Activated CD4-positive, alpha-beta T cell treated with anti-CD3 and anti-CD28 coated beads, Interleukin-2, amount 50 U/mL, for 16 hours (primary cell): Measurements from ENCODE around the gene GPC2.
"Not testable (repeated sequence)": the region's sequence is repeated elsewhere in the genome, so short reads cannot be mapped to it uniquely, and the experiment has no call there.

Experiments used
- DNase-seq: peaks from one replicate; pipeline ENCODE4 v3.0.0-alpha.2; 2020

GPC2 gene

DNA sequence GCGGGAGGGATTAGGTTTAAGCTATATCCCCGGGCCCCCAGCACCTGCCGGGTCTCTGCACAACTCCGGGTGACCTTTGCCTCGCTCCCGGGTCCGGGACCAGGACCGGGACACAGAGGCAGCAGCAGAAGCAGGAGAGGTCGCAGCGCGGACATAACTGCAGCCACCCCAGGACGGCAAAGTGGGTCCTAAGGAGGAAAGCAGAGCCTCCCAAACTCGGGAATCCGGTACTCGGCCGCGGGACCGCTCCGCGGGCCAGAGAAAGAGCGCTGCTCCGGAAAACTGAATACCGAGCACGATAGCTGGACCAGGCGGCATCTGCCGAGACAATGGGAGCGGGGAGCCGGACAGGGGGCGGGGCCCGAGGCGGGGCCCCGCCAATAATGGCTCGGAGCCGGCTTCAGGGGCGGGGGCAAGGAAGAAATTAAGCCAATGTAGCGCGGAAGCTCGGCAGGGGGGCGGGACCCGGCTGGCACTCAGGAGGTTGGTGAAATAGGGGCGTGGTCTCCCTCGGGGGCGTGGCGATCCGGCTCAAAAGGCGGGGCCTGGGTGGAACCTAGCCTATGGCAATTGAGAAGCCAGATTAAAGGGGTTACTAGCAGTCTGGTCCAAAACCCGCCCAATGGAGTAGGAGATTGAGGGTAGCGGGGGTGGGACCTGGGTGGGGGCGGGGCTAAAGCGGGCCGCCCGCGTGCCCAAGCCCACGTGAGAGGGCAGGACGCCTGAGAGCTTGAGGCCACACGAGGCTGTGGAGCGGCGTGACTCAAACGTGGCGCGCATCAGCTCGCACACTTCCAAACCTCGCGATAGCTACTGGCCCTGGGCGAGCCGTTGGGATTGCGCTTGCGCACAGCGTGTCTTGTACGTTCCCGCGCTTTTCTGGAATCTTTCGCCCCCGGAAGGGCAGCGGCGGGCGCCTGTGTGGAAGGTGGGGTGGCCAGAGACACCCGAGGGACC is at the start of gene GPC2, which contains the start of gene STAG3:
GPC2 (minus strand) TSS at position 337 of the 957 bp plus-strand sequence; CDS start at position 155, 182 bp downstream.
STAG3 (plus strand) TSS at position 874 of the 957 bp plus-strand sequence. CDS start 2,639 bp downstream, outside the sequence.
- DNase-seq = peak; percentile 98

DNA sequence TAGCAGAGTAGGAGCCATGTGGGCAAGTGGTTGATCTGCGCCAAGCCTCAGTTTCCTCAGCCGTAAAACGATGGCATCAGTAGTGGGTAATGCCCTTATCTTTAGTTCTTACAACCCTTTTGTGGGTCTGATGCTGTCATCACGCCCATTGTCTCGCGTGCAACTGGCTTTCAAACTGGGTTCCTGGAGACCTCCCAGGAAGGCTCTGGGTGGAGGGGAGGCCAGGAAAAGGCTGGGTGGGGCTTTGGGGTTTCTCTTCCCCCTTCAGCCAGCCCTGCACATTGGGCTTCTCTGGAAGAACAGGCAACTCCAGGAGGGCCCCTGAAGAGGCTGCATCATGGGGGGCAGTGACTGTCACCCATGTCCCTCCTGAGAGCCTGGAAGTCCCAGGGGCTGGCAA is 47.7 kb upstream of the GPC2 start:
- not testable (repeated sequence) for DNase-seq

GRCh38 chr7:100223376-100223927 is 46.3 kb upstream of the GPC2 start:
- DNase-seq = not testable (repeated sequence)

GRCh38 chr7:100222445-100223132 is 45.4 kb upstream of the GPC2 start:
- DNase-seq = no peak

DNA sequence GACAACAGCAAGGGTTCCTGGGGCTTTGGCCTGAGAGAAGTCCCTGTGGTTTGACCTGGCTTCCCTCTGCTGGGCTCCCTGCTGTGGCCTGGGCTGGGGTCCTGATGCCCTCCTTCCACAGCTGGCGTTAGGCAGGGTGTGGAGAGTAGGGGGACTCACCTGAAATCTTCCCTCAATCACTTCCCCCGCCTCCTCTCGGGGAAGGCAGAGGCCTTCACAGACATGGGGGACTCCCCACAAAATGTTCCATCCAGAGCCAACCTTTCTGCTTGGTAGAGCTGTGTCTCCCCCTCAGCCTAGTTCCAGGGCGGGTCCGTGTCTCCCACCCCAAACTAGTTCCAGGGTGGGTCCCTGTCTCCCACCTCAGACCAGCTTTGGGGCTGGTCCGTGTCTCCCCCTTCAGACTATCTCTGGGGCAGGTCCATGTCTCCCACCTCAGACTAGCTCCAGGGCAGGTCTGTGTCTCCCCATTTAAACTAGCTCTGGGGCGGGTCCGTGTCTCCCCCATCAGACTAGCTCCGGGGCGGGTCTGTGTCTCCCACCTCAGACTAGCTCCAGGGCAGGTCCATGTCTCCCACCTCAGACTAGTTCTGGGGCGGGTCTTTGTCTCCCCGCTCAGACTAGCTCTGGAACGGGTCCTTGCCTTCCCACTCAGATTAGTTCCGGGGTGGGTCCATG is 44.7 kb upstream of the GPC2 start:
- DNase-seq = no peak

GRCh38 chr7:100221231-100221718 is 44.1 kb upstream of the GPC2 start:
- peak; percentile 89 for DNase-seq

DNA sequence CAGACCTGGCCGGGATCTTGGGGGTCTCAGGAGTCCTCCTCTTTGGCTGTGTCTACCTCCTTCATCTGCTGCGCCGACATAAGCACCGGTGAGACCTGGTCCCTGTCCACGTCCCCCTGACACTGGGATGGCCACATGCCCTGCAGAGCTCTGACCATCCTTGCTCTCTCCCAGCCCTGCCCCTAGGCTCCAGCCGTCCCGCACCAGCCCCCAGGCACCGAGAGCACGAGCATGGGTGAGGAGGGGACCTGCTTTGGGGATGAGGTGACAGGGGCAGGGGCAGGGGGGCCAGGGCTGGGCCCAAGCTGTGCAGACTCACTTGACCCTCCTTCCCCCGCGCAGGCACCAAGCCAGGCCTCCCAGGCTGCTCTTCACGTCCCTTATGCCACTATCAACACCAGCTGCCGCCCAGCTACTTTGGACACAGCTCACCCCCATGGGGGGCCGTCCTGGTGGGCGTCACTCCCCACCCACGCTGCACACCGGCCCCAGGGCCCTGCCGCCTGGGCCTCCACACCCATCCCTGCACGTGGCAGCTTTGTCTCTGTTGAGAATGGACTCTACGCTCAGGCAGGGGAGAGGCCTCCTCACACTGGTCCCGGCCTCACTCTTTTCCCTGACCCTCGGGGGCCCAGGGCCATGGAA is 43.5 kb upstream of the GPC2 start:
- DNase-seq = no peak

GRCh38 chr7:100219801-100220585 is 42.8 kb upstream of the GPC2 start, which contains the start of gene PVRIG:
Gene PVRIG, plus strand, starts transcription at chr7:100219949. Its CDS starts 22 bp downstream, at chr7:100219971.
- peak; percentile 54 for DNase-seq

GRCh38 chr7:100219271-100219737 is 42.1 kb upstream of the GPC2 start:
- peak; percentile 32 for DNase-seq

GRCh38 chr7:100217934-100218333 is 40.8 kb upstream of the GPC2 start:
- DNase-seq = peak; percentile 87

- no peak for DNase-seq
These were observed 38.7 kb upstream of the GPC2 start for GRCh38 chr7:100215895-100216294.

- not testable (repeated sequence) for DNase-seq
These were observed 37.2 kb upstream of the GPC2 start for GRCh38 chr7:100214356-100214755.

- no peak for DNase-seq
These were observed 36.5 kb upstream of the GPC2 start for GRCh38 chr7:100213672-100214071.

- DNase-seq = no peak
These were observed 35.6 kb upstream of the GPC2 start for GRCh38 chr7:100212631-100213286.

DNA sequence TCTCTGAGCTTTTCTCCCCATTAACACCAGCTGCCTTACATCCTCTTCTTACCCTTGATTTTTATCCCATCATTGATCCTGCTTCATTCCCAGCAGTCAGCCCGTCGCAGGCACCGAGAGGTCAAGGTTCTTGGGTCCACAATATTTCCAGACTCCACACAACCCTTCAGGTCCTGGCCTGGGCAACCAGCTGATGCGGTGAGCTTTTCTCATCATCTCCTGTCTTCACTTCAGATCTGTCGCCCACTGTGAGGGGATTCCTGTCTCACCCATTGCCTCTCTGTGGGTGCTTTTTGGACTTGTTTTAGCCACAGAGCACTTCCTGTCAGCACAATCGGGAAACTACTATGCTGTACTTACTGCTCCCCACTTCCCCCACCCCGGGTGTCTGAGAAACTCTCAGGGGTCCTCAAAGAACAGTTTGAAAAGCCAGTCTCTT is 34.2 kb upstream of the GPC2 start:
- peak; percentile 51 for DNase-seq

DNA sequence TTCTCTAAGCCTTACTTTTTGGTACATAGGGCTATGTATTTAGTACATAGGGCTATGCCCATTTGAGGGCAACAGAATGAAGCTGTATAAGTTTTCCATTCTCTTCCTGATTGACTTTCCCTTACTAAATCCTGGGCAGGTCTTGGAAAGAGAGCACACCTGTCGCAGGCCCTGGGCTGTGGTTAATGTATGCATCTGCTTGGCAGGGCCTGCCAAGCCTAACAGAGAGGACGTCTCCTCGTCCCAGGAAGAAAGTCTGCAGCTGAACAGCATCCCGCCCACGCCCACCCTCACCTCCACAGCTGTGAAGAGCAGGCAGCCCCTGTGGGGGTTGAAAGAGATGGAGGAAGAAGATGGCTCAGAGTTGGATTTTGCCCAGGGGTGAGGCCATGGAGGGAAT is 33.6 kb upstream of the GPC2 start:
- DNase-seq = no peak

DNA sequence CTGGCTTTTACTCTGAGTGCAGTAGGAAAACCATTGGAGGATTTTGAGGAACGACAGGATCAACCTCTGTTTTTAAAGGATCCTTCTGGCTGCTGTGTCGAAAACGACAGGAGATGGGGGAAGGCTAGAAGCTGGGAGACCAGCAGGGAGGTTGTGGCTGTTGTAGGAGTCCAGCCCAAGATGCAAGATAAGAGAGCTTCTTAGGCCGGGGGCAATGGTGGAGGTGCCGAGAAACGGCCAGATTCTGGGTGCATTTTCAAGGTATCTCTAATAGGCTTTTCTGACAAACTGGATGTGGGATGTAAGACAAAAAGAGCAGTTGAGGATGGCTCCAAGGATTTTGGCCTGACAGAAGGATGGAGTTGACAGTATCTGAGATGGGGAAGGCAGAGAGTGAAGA is 32.3 kb upstream of the GPC2 start:
- no peak for DNase-seq

GRCh38 chr7:100208911-100209408 is 31.8 kb upstream of the GPC2 start:
- DNase-seq = peak; percentile 92

DNA sequence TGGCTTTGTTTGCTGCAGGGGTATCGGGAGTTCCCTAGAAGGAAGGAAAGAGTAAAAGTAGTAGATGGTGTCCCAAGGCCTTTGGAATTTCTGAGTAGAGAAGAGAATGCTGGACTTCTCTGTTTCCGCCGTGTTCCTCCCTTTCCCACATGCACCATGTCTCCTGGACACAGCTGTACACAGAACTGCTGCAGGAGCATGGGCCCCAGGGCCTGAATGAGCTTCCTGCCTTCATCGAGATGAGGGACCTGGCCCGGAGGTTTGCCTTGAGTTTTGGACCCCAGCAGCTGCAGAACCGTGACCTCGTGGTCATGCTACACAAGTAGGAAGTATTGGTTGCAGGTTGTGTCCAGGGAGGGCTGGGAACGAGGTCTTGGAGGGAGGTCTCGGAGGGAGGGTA is 27.3 kb upstream of the GPC2 start:
- no peak for DNase-seq

DNA sequence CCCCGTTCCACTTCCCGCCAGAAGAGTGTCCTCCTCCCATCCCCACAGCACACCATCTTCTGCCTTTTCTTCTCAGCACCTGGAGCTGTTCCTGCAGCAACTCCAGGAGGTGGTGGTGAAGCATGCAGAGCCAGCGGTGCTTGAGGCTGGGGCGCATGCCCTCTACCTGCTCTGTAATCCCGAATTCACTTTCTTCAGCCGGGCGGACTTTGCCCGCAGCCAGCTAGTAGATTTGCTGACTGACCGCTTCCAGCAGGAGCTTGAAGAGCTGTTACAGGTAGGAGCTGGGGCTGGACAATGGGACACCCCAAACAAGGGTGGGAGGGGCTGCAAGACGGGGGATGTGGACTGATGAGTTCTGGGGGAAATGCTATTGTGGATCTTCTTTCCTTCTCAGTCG is 23.5 kb upstream of the GPC2 start:
- no peak for DNase-seq
